ENCODE results near the gene PARL. TPM values are rescaled to one million over a fixed set of nuclear protein-coding genes. Genes with fewer than 3 reads are reported as not detected.

The PARL gene
- total and polyA plus RNA-seq, 2 donors (not counting 3 experiments of a cell fraction or from before 2014, with no cell fraction given), result 38.8 to 48.1 TPM

DNA sequence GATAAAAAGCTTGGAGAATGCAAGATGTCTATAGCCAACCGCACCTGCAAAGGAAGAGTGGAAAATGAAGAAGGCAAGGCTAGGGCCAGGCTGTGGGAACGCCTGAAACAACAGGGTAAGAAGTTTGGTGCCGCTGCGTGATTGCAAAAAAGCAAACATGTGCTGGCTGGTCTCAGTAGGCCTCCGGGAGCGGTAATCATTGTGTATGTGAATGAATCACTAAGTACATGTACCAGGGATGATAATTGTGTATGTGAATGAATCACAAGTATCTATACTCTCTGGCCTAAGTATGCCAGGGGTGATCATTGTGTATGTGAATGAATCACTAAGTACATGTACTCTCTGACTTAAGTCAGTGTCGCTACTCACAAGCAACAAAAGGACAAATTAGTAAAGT is 40.3 kb upstream of the PARL start:
- Histone ChIP-seq H3K9ac (replicated peaks; ENCODE audit: extremely low read depth, insufficient read depth, low read length) (no peak overlapping the region), H4K20me1 (replicated peaks; ENCODE audit: control insufficient read depth, extremely low read depth, insufficient read depth, low read length) (no peaks in the 10 kb centered on the region), H3K9me1 (replicated peaks; ENCODE audit: control insufficient read depth, extremely low read depth, insufficient read depth, low read length) (no peaks in the 10 kb centered on the region), H2AFZ (ENCODE audit: low read depth, low read length) (no peak overlapping the region), H3K9me3 (replicated peaks; ENCODE audit: control insufficient read depth, insufficient read depth, low read length) (no peaks in the 10 kb centered on the region), H3K4me1 (ENCODE audit: control insufficient read depth, extremely low read depth, insufficient read depth, low read length) (no peaks in the 10 kb centered on the region), H3K27ac (ENCODE audit: insufficient read depth, low read depth, low read length) (no peak overlapping the region), H3K36me3 (ENCODE audit: control insufficient read depth in 2 of 2, extremely low read depth in 1 of 2, insufficient read depth in 2 of 2, low read length in 2 of 2) (peaks cover 2 to 16% of the 10 kb centered on the region in 2 experiments), H3K4me2 (ENCODE audit: insufficient read depth, low read length) (no peak overlapping the region), H3K4me3 (replicated peaks in 1 of 3; ENCODE audit: insufficient read depth in 1 of 3, low read depth in 1 of 3, low read length in 3 of 3) (no peak overlapping the region), H3K27me3 (ENCODE audit: control insufficient read depth in 2 of 2, insufficient read depth in 2 of 2, low read length in 2 of 2) (no peaks in the 10 kb centered on the region), H3K79me2 (ENCODE audit: control insufficient read depth, insufficient read depth, low read length) (no peaks in the 10 kb centered on the region)
- POLR2A ChIA-PET, result no interaction called here
- CTCF ChIA-PET, result no interaction called here
- dilution Hi-C loops (cut with MboI; ENCODE audit: extremely low pct_ligation_motif_present, low sequenced_read_pairs), result no loop called here
- intact Hi-C loops (cut with micrococcal nuclease), result no loop called here
- BruUV-seq (replicated peaks), result no TSS peak
- FAIRE-seq, result no peak
- no peak for DNase-seq (ENCODE audit: low read depth, low spot score)
- no peak for TF ChIP-seq POLR2AphosphoS5 (IDR thresholded peaks at IDR 0.05; ENCODE audit: insufficient read depth, low read depth, low read length)
- TF ChIP-seq MYC (IDR thresholded peaks at IDR 0.05; ENCODE audit: low read depth, low read length), result no peak
- TF ChIP-seq GATA2 (IDR thresholded peaks at IDR 0.05; ENCODE audit: insufficient read depth, insufficient read length, low read depth, low read length), result no peak
- TF ChIP-seq POLR2A (IDR thresholded peaks at IDR 0.05; ENCODE audit: low read depth, low read length), result no peak
- TF ChIP-seq, protein P1, sequence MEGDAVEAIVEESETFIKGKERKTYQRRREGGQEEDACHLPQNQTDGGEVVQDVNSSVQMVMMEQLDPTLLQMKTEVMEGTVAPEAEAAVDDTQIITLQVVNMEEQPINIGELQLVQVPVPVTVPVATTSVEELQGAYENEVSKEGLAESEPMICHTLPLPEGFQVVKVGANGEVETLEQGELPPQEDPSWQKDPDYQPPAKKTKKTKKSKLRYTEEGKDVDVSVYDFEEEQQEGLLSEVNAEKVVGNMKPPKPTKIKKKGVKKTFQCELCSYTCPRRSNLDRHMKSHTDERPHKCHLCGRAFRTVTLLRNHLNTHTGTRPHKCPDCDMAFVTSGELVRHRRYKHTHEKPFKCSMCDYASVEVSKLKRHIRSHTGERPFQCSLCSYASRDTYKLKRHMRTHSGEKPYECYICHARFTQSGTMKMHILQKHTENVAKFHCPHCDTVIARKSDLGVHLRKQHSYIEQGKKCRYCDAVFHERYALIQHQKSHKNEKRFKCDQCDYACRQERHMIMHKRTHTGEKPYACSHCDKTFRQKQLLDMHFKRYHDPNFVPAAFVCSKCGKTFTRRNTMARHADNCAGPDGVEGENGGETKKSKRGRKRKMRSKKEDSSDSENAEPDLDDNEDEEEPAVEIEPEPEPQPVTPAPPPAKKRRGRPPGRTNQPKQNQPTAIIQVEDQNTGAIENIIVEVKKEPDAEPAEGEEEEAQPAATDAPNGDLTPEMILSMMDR (IDR thresholded peaks at IDR 0.05; ENCODE audit: extremely low read depth in 1 of 2, insufficient read depth in 1 of 2, low read depth in 1 of 2, low read length in 2 of 2), result no peak
- TF ChIP-seq FOS (IDR thresholded peaks at IDR 0.05; ENCODE audit: borderline replicate concordance, insufficient read depth, low read length), result no peak
- no peak for TF ChIP-seq JUN (IDR thresholded peaks at IDR 0.05; ENCODE audit: borderline replicate concordance, insufficient read depth, insufficient read length, low read depth)
- TF ChIP-seq, protein P2, sequence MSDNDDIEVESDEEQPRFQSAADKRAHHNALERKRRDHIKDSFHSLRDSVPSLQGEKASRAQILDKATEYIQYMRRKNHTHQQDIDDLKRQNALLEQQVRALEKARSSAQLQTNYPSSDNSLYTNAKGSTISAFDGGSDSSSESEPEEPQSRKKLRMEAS (IDR thresholded peaks at IDR 0.05; ENCODE audit: insufficient read depth, insufficient read length), result no peak
- no peak for TF ChIP-seq EZH2 (IDR thresholded peaks at IDR 0.05; ENCODE audit: borderline replicate concordance, low read depth, low read length, severe bottlenecking)

Measured in endothelial cell of umbilical vein (primary cell).